GM23248 (cell line): ENCODE measurements around the gene DLG4.

Experiments
- EZH2 ChIP-seq: fragments of 200-600 bp; sonication (generic); IDR thresholded peaks from 2 replicates; pipeline ENCODE4 v1.6.1; 2018; ENCODE audit warnings: antibody characterized with exemption, mild to moderate bottlenecking; ENCODE audit not compliant: insufficient read depth, poor library complexity, severe bottlenecking
- EZH2phosphoT487 ChIP-seq: fragments of 200-600 bp; sonication (generic); IDR thresholded peaks from 2 replicates; pipeline ENCODE4 v1.6.1; 2018; ENCODE audit warnings: antibody characterized with exemption, moderate library complexity, mild to moderate bottlenecking, low read depth; ENCODE audit not compliant: insufficient read depth

DNA sequence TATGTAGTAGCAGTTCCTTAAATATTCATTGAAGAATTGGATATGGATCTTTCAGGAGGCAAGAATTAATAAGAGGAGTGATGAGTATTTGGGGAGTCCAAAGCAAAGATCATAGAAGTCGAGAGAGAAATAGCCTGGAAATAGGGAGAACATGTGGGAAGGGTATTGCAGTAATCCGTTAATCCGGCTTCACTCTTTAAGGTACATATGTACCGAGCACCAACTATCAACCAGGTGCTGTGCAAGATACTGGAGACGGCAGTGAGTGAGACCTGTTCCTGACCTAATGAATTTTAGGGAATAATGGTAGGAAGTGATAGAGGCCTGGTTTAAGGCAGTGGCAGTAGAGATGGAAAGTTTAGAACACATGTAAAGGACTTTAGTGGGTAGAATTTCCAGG lies 33.4 kb upstream of the DLG4 start:
- TF ChIP-seq EZH2 (no peak), EZH2phosphoT487 (no peak)
